Measurements from ENCODE around the gene AHSP.

The AHSP gene

GRCh38 chr16:31577411-31577810 lies 49.7 kb downstream of the AHSP start:
- Histone ChIP-seq H3K4ac (ENCODE audit: low read depth, low read length) (no peak overlapping the region), H2AK5ac (ENCODE audit: low read length) (no peak overlapping the region), H3K4me1 (ENCODE audit: control insufficient read depth, low read depth, low read length) (no peaks in the 10 kb centered on the region), H4K8ac (ENCODE audit: low read depth, low read length) (no peak overlapping the region), H2BK5ac (ENCODE audit: low read length) (no peak overlapping the region), H3K4me3 (ENCODE audit: low read length) (no peak overlapping the region), H3K79me2 (ENCODE audit: control insufficient read depth, insufficient read depth, low read length) (no peaks in the 10 kb centered on the region), H3K4me2 (ENCODE audit: low read length) (no peak overlapping the region), H3K9ac (ENCODE audit: low read length) (no peak overlapping the region), H2BK120ac (ENCODE audit: low read depth, low read length) (no peak overlapping the region), H3K27ac (ENCODE audit: low read depth, low read length) (no peak overlapping the region), H3K23ac (ENCODE audit: low read length) (no peak overlapping the region), H3K79me1 (ENCODE audit: low read length) (no peaks in the 10 kb centered on the region), H3K36me3 (ENCODE audit: control insufficient read depth, insufficient read depth, low read length) (no peaks in the 10 kb centered on the region), H2BK15ac (replicated peaks; ENCODE audit: low read depth) (no peak overlapping the region), H3K18ac (ENCODE audit: low read length) (no peak overlapping the region), H3K27me3 (ENCODE audit: insufficient read depth, low read length, poor library complexity) (no peaks in the 10 kb centered on the region), H4K5ac (ENCODE audit: low read length) (no peak overlapping the region), H3K56ac (ENCODE audit: low read length) (no peak overlapping the region)
- no peak for DNase-seq
- no CpG with 5 or more reads among the region's 1 CpG for WGBS (ENCODE audit: extremely low coverage, insufficient coverage, low lambda C conversion rate)

Measured in mesendoderm (in vitro differentiated cells).